Spleen (tissue), 11 donors: ENCODE measurements around the gene MYOM3. TPM values are rescaled to one million over a fixed set of nuclear protein-coding genes. Genes with fewer than 3 reads are reported as not detected.

Source experiments
- DNase-seq: peaks from one replicate; pipeline ENCODE4 v3.0.0-alpha.2; 2020
- H3K27ac ChIP-seq, 8 donors: fragments of 200-600 bp; sonication (generic) in 7 of 8; 1 replicate in 4 of 8; 2 replicates in 4 of 8; pipeline versions ENCODE4 v1.5.0 to v1.8.0; 2016 to 2021; ENCODE audit warnings: inconsistent platforms in 4 of 8, mild to moderate bottlenecking in 4 of 8, moderate library complexity in 1 of 8
- H3K27me3 ChIP-seq, 7 donors: fragments of 200-600 bp; sonication (generic) in 6 of 7; replicated peaks in 1 of 7; 1 replicate in 4 of 7; 2 replicates in 3 of 7; pipeline versions ENCODE4 v1.5.0 to v1.8.0; 2016 to 2021; ENCODE audit warnings: inconsistent platforms in 3 of 7, mild to moderate bottlenecking in 1 of 7
- H3K36me3 ChIP-seq, 6 donors: fragments of 200-600 bp; sonication (generic) in 5 of 6; 1 replicate in 4 of 6; 2 replicates in 2 of 6; pipeline versions ENCODE4 v1.5.0 to v1.8.0; 2016 to 2021; ENCODE audit warnings: inconsistent platforms in 2 of 6
- H3K4me1 ChIP-seq, 6 donors: fragments of 200-600 bp; sonication (generic) in 5 of 6; 1 replicate in 3 of 6; 2 replicates in 3 of 6; pipeline versions ENCODE4 v1.5.0 to v1.8.0; 2016 to 2021; ENCODE audit warnings: inconsistent platforms in 3 of 6
- H3K4me3 ChIP-seq, 8 donors: fragments of 200-600 bp; sonication (generic) in 7 of 8; 1 replicate in 4 of 8; 2 replicates in 4 of 8; pipeline versions ENCODE4 v1.5.0 to v1.8.0; 2016 to 2021; ENCODE audit warnings: inconsistent platforms in 4 of 8, mild to moderate bottlenecking in 4 of 8, moderate library complexity in 2 of 8
- H3K9me3 ChIP-seq, 8 donors: fragments of 200-600 bp; sonication (generic) in 7 of 8; 1 replicate in 4 of 8; 2 replicates in 4 of 8; pipeline versions ENCODE4 v1.5.0 to v1.8.0; 2016 to 2021; ENCODE audit warnings: inconsistent platforms in 4 of 8
- POLR2A ChIP-seq, 3 donors: fragments of 450-650 bp; IDR thresholded peaks; one replicate each; pipeline ENCODE4 v1.5.1; 2017; ENCODE audit warnings: antibody characterized with exemption in 3 of 3, mild to moderate bottlenecking in 1 of 3
- POLR2AphosphoS5 ChIP-seq, 3 donors: sonication (generic); formaldehyde crosslinking; IDR thresholded peaks; one replicate each; pipeline ENCODE4 v1.5.1; 2017; ENCODE audit warnings: antibody characterized with exemption in 3 of 3
- WGBS, 5 donors: extraction: QIAGEN DNeasy Blood & Tissue Kit in 3 of 5; methylation state at CpG; one replicate each; pipeline versions ENCODE4 v1.1.5 to v1.1.7; 2013 to 2018; 5-methylcytosine and 5-hydroxymethylcytosine counted together
- intact Hi-C: fragments of 100-400 bp; cut with DNase I; formaldehyde crosslinking; loops from one replicate; pipeline ENCODE4 v1.15.0; 2023; ENCODE audit warnings: low total_unique reads
- polyA plus RNA-seq, 3 donors: library from polyadenylated mRNA; stranded (reverse); fragments of 200-250 nt; gene quantifications; one replicate each; pipeline ENCODE4 v1.2.1, GENCODE V29; 2013
- total RNA-seq, 7 donors: library from RNA; depleted of rRNA in 3 of 7; stranded (reverse); fragments of >200 nt in 3 of 7; fragmentation: NEBNext Ultra II Directional in 4 of 7; extraction: Animal tissue kit (Norgen Biotek cat#: 25700) in 4 of 7; gene quantifications; one replicate each; pipeline versions ENCODE4 v1.1.0 to v1.2.1, GENCODE V29; 2016 to 2021
- TF ChIP-seq, protein P1 (sequence below), 11 experiments: fragments of 200-600 bp in 7 of 11; fragments of 450-650 bp in 4 of 11; sonication (generic) in 4 of 11; IDR thresholded peaks in 8 of 11; conservative IDR thresholded peaks in 3 of 11; 1 replicate in 7 of 11; 2 replicates in 4 of 11; pipeline versions ENCODE4 v1.4.0 to v1.8.0; 2016 to 2021; ENCODE audit warnings: antibody characterized with exemption in 11 of 11, inconsistent platforms in 4 of 11, mild to moderate bottlenecking in 1 of 11
- donor health status: healthy with polysubstance abuse.
- donor health status: DM: no; HTN: no; CAD: no; lungs with moderate emphysema.
- donor health status: DM: no; HTN: no; CAD: no.
- donor health status: Bipolar disorder and iron deficiency.
- donor health status: healthy.
- donor health status: DM: no; HTN: no; CAD: no.
- donor health status: DM: yes; HTN: yes; CAD: no.

MYOM3 gene
- total and polyA plus RNA-seq, 10 donors, result 0.02 to 0.06 (median 0.06) TPM; not detected in 7

DNA sequence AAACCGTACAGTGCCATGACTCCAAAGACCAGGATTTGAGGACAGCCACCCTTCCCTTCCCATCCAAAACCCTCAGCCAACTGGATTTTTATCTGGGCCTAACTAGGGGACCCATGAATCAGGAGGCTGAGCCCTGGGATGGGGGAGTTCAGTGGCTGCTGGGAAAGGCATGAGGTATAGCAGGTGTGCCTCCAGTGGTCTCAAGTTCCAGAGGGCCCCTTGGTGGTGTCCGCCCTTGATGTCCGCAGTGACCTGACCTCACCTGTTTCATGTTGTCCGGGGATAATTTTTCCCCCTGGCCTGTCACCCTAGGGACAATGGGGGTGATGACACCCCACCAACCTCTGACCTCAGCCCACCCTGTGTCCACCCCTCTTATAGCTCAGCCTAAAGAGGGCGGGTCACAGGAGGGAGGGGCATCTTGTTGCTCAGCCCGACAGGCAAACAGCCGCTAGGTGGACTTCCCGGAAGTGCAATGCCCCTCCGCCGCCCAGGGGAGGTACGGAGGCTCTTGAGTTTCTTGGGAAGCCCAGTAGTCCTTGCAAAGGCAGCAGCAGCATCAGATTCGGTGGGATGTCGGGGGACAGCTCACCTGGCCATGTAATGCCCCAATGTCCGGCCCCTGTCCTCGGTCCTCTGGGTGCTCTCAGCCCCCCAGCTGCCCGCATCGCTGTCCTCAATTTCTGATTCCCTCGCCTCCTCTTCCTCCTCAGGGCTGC lies 44.8 kb upstream of the MYOM3 start:
- Histone ChIP-seq H3K9me3 (no peaks in the 10 kb centered on the region), H3K27me3 (peaks cover 0 to 15% (median 8%) of the 10 kb centered on the region in 7 donors), H3K4me3 (no peak overlapping the region), H3K4me1 (peaks cover 0 to under 1% (median 0%) of the 10 kb centered on the region in 6 donors), H3K27ac (no peak overlapping the region), H3K36me3 (peaks cover 0 to 51% (median 10%) of the 10 kb centered on the region in 6 donors)
- no peak for DNase-seq
- WGBS, 5 donors, result 91 to 96% (median 93%) methylated on average over 13 to 18 of the region's 18 CpGs
- intact Hi-C loops, result no loop called here
- TF ChIP-seq POLR2A (IDR thresholded peaks at IDR 0.05), result no peak
- TF ChIP-seq POLR2AphosphoS5 (IDR thresholded peaks at IDR 0.05), result no peak
- TF ChIP-seq, protein P1, sequence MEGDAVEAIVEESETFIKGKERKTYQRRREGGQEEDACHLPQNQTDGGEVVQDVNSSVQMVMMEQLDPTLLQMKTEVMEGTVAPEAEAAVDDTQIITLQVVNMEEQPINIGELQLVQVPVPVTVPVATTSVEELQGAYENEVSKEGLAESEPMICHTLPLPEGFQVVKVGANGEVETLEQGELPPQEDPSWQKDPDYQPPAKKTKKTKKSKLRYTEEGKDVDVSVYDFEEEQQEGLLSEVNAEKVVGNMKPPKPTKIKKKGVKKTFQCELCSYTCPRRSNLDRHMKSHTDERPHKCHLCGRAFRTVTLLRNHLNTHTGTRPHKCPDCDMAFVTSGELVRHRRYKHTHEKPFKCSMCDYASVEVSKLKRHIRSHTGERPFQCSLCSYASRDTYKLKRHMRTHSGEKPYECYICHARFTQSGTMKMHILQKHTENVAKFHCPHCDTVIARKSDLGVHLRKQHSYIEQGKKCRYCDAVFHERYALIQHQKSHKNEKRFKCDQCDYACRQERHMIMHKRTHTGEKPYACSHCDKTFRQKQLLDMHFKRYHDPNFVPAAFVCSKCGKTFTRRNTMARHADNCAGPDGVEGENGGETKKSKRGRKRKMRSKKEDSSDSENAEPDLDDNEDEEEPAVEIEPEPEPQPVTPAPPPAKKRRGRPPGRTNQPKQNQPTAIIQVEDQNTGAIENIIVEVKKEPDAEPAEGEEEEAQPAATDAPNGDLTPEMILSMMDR (IDR thresholded peaks at IDR 0.05 in 8 of 11, conservative IDR thresholded peaks at IDR 0.05 in 3 of 11), result no peak

DNA sequence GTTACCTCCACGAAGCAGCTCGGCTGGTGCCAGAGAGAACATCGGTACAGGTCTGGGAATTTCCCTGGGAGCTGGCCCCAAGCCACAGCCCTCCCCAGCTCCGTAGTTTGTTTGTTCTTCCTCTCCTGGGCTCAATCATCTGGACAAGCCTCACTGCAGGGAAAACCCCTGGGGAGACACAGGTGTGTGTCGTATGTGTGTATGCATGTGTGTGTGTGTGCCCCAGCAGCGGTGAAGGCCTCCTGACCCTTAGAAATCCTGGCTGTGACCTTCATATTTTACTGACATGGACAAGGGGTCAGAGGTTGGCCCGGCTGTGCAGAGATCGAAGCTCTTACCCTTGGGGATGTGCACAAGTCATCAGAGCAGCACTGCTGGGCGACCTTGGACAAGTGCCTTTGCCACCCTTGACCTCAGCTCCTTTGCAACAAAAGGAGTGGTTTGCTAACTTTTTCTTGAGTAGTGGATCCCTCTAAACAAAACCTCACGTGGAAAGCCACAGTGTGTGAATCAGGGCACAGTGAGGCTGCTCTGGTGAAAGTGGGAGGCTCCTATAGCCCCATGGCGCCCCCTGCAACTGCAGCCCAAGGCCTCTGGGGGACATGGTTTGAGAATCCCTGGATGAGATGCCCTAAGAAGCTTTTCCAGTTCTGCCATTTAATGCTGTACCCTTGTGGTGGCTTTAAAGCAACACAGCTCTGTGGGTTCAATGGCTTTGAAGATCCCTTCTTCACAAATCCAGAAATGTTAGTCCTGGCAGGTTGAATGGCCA lies 43.3 kb upstream of the MYOM3 start:
- DNase-seq, result no peak
- H3K36me3 ChIP-seq, result peaks cover 0 to 38% (median 10%) of the 10 kb centered on the region in 6 donors
- H3K27me3 ChIP-seq, result peaks cover 0 to 30% (median 11%) of the 10 kb centered on the region in 7 donors
- 57 to 68% (median 67%) methylated on average over 11 of the region's 11 CpGs for WGBS, 5 donors
- H3K27ac ChIP-seq, result no peak overlapping the region
- TF ChIP-seq POLR2A (IDR thresholded peaks at IDR 0.05) (no peak), POLR2AphosphoS5 (IDR thresholded peaks at IDR 0.05) (no peak)
- TF ChIP-seq, protein P1 (IDR thresholded peaks at IDR 0.05 in 8 of 11, conservative IDR thresholded peaks at IDR 0.05 in 3 of 11), result no peak
- peaks cover 0 to 16% (median 10%) of the 10 kb centered on the region in 6 donors for H3K4me1 ChIP-seq
- H3K4me3 ChIP-seq, result no peak overlapping the region
- no peaks in the 10 kb centered on the region for H3K9me3 ChIP-seq
- intact Hi-C loops, result no loop called here

DNA sequence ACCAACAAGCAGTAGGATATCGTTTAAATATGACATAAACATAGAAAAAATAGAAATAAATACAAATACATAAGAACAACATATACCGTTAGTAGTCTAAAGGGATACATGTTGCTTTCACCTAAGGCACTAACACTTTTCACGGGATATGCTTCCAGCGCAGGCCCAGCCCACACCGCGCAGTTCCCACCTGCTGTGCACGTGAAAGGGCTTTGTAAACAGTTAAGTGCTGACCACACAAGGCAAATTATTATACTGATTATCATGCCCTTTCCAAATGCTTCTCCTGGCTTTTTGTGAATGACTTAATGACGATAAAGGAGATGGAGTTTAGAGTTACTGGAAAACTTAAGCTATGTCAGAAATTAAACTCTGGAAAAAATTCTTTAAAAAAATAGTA lies 42.3 kb upstream of the MYOM3 start:
- Histone ChIP-seq H3K4me3 (no peak overlapping the region), H3K9me3 (no peaks in the 10 kb centered on the region), H3K36me3 (peaks cover 0 to 30% (median 10%) of the 10 kb centered on the region in 6 donors), H3K4me1 (peaks cover 0 to 21% (median 13%) of the 10 kb centered on the region in 6 donors), H3K27ac (no peak overlapping the region), H3K27me3 (peaks cover 0 to 40% (median 19%) of the 10 kb centered on the region in 7 donors)
- no peak for TF ChIP-seq POLR2AphosphoS5 (IDR thresholded peaks at IDR 0.05)
- no peak for TF ChIP-seq POLR2A (IDR thresholded peaks at IDR 0.05)
- TF ChIP-seq, protein P1 (IDR thresholded peaks at IDR 0.05 in 8 of 11, conservative IDR thresholded peaks at IDR 0.05 in 3 of 11), result no peak
- no peak for DNase-seq
- 67 to 82% (median 80%) methylated on average over 8 of the region's 8 CpGs for WGBS, 5 donors
- intact Hi-C loops, result no loop called here
